GM21619 (cell line): Measurements from ENCODE around the gene RBFA.
"Not testable (repeated sequence)": the region's sequence is repeated elsewhere in the genome, so short reads cannot be mapped to it uniquely, and the experiment has no call there.

Experiments used
- ATAC-seq: cut with Tn5 transposase; IDR thresholded peaks from one replicate; pipeline ENCODE4 v1.9.1; 2021; ENCODE audit not compliant: unreplicated experiment

Gene RBFA

DNA sequence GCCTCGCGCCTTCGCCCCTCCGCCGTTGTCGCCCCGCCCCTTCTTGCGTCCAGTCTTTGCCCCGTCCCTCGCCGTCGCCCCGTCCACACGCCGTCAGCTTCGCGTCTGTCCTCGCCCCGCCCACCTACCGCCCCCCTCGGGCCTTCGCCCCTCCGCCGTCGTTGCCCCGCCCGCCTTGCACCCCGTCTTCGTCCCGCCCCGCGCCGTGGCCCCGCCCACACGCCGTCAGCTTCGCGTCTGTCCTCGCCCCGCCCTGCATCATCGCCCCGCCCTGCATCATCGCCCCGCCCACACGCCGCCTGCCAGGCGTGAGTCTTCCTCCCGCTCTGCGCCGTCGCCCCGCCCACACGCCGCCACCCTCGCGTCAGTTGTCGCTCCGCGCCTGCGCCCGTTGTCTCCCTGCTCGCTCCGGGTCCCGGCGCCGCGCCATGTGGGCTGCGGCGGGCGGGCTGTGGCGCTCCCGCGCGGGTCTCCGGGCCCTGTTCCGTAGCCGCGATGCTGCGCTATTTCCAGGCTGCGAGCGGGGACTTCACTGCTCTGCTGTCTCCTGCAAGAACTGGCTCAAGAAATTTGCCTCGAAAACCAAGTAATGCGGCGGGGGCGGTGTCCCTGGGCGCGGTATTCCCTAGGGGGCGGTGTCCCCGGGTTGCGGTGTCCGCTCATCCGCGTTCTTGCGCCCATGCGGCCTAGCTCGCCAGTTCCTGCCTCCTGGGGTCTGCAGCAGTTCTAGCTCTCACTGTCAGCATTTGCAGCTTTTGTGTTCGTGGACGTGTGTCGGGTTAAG is at the start of gene RBFA:
RBFA (plus strand) TSS at position 367 of the 784 bp plus-strand sequence; CDS start at position 429, 62 bp downstream.
- peak; percentile 73 for ATAC-seq

DNA sequence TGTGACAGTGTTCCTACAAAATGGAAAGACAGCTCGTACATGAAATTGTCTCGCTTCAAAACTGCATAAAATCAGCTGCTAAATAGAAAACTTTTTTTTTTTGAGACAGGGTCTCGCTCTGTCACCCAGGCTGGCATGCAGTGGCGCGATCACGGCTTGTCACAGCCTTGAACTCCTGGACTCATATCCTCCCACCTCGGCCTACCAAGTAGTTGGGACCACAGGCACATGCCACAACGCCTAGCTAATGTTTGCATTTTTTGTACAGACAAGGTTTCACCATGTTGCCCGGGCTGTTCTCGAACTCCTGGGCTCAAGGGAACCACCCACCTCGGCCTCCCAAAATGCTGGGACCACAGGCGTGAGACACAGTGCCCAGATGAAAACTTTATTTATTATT is 49.1 kb upstream of the RBFA start:
- ATAC-seq, result no peak

DNA sequence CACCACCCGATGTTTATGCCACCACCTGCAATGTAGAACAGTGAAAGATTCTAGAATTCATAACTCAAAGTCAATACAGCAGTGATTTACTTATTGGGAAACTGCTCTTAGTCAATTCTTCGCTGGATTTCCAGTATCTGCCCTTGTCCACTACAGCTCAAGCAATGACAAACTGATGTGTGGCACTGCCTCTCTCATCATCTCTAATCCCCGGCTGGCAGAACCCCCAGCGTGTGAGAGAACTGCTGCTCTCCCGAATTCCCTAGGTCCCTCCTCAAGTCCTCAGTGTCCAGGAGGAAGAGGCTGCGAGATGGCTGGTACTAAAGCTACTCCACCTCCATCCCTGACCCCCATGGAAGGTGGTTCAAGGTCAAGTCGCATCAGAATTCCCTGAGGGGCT is 47.5 kb upstream of the RBFA start:
- ATAC-seq, result no peak

- no peak for ATAC-seq
Observed at GRCh38 chr18:79987566-79987965, 46.7 kb upstream of the RBFA start.

DNA sequence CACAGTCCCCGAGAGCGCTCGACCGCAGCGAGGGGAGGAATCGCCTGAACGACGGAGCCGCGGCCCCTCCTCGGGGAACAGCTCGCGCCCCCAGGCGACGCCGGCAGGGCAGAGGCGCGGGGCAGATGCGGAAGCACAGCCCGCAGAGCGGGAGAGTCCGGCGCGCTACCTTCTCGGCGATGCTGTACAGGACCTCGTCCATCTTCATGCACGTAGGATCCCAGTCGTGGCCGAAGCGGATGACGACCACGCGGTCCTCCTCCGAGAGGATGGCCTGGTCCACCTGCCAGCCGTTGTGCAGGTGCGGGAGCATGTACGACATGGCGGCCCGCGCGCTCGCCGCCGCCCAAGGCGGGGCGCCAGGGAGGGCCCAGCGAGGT is 46.2 kb upstream of the RBFA start:
- peak; percentile 60 for ATAC-seq

GRCh38 chr18:79988451-79989194 is 45.6 kb upstream of the RBFA start, which contains the start of gene TXNL4A:
TSS of gene TXNL4A (minus strand) at chr18:79988563. CDS start at chr18:79988392, 171 bp downstream.
- ATAC-seq, result peak; percentile 97

GRCh38 chr18:79989195-79989497 is 45.1 kb upstream of the RBFA start:
- no peak for ATAC-seq

GRCh38 chr18:79991494-79991893 is 42.7 kb upstream of the RBFA start:
- no peak for ATAC-seq

- ATAC-seq, result not testable (repeated sequence)
Observed at GRCh38 chr18:79999701-80000100, 34.5 kb upstream of the RBFA start.

DNA sequence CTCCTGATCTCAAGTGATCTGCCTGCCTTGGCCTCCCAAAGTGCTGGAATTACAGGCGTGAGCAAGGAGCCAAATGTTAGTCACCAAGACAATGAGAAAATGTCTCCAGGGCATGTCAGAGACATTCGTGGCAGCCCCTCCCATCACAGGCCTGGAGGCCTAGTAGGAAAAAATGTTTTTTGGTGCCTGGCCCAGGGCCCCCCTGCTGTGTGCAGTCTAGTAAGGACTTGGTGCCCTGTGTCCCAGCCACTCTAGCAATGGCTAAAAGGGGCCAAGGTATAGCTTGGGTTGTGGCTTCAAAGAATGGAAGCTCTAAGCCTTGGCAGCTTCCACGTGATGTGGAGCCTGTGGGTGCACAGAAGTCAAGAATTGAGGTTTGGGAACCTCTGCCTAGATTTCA is 33.4 kb upstream of the RBFA start:
- no peak for ATAC-seq

GRCh38 chr18:80002468-80002867 is 31.8 kb upstream of the RBFA start:
- ATAC-seq, result no peak

DNA sequence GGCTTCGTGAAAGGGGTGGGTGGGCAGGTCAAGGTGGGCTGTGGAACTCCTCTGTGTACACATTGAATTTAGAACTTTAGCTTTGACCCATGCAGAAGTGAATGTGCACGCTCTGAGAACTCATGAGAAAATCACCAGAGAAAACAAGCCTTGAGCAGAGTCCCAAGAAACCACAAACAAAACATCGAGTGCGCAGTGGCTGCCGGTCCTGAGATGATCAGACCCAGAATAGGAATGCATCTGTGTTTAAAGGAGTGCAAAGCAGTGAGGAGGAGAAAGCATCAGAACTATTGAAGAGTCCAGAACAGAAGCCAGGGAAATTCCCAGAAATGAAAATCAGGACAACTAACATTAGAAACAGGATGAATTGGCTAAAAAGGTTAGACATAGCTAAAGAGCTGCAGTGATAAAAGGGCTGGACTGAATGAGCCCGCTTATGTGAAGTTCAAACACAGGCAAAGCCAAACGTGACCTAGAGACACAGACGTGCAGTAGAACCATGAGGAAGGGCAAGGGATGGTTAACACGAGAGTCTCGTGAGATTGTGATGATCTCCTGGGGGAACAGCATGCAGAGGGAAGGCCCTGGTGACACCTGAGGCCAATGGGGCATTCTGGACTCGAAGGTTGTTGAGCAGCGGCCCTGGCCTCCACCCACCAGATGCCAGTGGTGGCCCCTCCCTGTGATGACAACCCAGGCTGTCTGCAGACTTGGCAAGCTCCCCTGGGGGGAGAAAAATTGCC is 29.5 kb upstream of the RBFA start:
- no peak for ATAC-seq

DNA sequence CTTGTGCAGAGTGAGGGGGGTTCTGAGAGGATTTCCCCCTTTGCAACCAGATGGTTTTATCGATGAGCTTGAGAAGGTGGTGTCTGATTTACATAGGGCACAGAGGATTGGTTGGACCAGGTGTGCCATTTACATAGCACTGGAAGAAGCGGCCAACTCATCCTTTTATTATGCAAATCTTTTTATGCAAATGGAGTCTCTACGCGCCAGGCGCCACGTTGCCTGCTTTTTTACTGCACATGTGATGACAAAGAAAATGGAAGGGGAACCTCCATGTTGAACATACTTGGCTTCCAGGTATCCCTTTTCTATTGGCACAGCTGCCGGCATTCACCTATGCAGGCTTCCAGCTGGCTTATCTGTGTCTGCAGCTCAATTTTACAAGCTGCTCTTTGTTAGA is 27.5 kb upstream of the RBFA start:
- no peak for ATAC-seq

GRCh38 chr18:80009661-80010550 is 24.3 kb upstream of the RBFA start:
- ATAC-seq, result no peak

DNA sequence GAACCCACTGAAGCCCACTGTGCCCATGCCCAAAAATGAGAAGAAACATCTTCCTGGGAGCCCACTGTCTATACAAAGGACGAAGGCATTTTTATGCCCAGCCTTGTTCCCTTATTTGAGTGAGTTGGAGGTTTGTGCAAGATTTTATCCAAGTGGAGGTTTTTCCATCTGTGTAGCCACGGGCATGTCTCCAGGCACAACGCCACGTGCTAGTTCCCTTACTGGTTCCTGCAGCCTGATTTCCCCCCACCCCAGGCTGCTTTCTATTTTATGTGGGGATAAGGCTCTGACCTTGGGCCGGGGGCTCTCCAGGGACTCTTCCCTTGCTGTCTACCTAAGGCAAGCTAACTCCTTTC is 23.7 kb upstream of the RBFA start:
- ATAC-seq, result no peak

DNA sequence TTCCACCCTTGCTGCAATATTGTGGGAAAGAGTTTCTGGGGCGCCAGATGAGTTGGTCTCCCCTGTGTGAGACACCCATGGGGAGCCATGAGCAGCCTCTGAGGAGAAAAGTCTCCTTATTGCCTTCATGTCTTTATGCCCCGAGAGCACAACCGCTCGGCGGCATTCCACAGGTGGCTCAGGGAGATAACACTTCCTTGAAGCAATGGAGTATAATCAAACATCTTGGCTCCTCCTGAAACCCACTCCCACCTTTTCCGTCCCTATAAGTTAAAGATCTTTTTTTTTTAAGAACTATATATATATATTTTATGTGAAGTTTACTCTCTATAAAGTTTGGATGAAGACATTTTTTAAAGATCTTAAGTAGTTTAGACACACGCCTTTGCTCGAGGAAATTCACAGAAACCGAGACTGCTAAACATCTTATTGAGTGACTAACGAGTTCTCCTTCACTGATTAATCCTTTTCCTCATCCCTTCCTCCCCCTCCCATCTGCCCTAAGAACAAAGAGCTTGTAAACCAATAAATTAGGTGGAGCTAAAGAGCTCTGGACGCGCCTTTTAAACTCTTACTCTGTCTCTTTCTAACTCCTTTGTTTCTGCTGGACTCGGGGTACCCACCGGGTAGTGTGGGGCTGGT is 22.6 kb upstream of the RBFA start:
- ATAC-seq, result not testable (repeated sequence)

- no peak for ATAC-seq
Observed at GRCh38 chr18:80012714-80013113, 21.5 kb upstream of the RBFA start.

DNA sequence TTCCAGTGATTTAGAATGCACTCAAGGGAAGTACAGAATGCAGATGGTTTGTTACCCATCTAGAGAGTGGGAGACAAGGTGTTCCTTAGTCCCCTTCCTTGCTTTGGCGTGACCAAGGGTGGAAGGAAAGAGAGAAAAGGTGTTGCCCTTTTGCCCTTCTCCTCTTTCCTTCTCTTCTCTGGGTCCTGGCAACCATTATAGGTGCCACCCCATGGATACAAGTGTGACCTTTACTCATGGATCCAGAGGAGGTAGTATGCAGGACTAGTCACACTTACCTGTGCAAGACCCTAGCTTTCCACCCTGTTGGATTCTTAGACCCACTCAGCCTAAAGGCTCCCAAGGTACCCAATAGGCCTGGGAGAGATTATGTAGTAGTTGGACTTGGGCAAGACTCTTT is 11.6 kb upstream of the RBFA start:
- ATAC-seq, result no peak

GRCh38 chr18:80023173-80023572 is 11.1 kb upstream of the RBFA start:
- no peak for ATAC-seq

GRCh38 chr18:80026363-80026762 is 7.9 kb upstream of the RBFA start:
- ATAC-seq, result no peak
